T-helper 17 cell (primary cell): ENCODE results near the gene GLRA1. TPM values are rescaled to one million over a fixed set of nuclear protein-coding genes. Genes with fewer than 3 reads are reported as not detected.

Experiments
- ATAC-seq: fragments of 150-1000 bp; cut with Tn5 transposase; 2 replicates; pipeline ENCODE4 v1.10.0; 2021; ENCODE audit warnings: mild to moderate bottlenecking, moderate library complexity
- DNase-seq, 3 donors: peaks; one replicate each; pipeline versions ENCODE4 v3.0.0 to v3.0.0-alpha.2; 2020 to 2021
- H3K9me3 ChIP-seq: one replicate; pipeline ENCODE4 v1.7.0; 2013; ENCODE audit warnings: low read length, mild to moderate bottlenecking; ENCODE audit not compliant: control insufficient read depth, poor library complexity, severe bottlenecking
- H3K27ac Mint-ChIP-seq: one replicate; pipeline ENCODE4 v1.8.0; 2022; ENCODE audit warnings: mild to moderate bottlenecking, moderate library complexity, mixed read lengths
- H3K27me3 Mint-ChIP-seq: one replicate; pipeline ENCODE4 v1.8.0; 2022; ENCODE audit warnings: mixed read lengths
- H3K36me3 Mint-ChIP-seq: one replicate; pipeline ENCODE4 v1.8.0; 2022; ENCODE audit warnings: low read depth, mixed read lengths
- H3K4me1 Mint-ChIP-seq: one replicate; pipeline ENCODE4 v1.8.0; 2022; ENCODE audit warnings: mild to moderate bottlenecking, mixed read lengths
- H3K4me3 Mint-ChIP-seq: one replicate; pipeline ENCODE4 v1.8.0; 2022; ENCODE audit warnings: mild to moderate bottlenecking, moderate library complexity, mixed read lengths
- total RNA-seq, 4 donors: library from RNA in 2 of 4; stranded (reverse) in 2 of 4; gene quantifications; one replicate each; pipeline ENCODE4 v1.2.3 and lab custom pipeline; 2022 to 2026

The GLRA1 gene
- total RNA-seq, 2 donors from 2014 or later = not detected

GRCh38 chr5:151815051-151815450, 109.6 kb downstream of the GLRA1 start:
- H3K36me3 Mint-ChIP-seq = peaks cover 5% of the 10 kb centered on the region
- no peaks in the 10 kb centered on the region for H3K9me3 ChIP-seq
- no peak overlapping the region for H3K27ac Mint-ChIP-seq
- no peaks in the 10 kb centered on the region for H3K27me3 Mint-ChIP-seq
- no peak overlapping the region for H3K4me3 Mint-ChIP-seq
- ATAC-seq = no peak
- peaks cover 7% of the 10 kb centered on the region for H3K4me1 Mint-ChIP-seq
- no peak for DNase-seq

- no peak for ATAC-seq
- no peaks in the 10 kb centered on the region for H3K9me3 ChIP-seq
- no peak for DNase-seq
- H3K27me3 Mint-ChIP-seq = no peaks in the 10 kb centered on the region
- H3K27ac Mint-ChIP-seq = no peak overlapping the region
- no peak overlapping the region for H3K4me3 Mint-ChIP-seq
- H3K36me3 Mint-ChIP-seq = peaks cover 5% of the 10 kb centered on the region
- H3K4me1 Mint-ChIP-seq = peaks cover 9% of the 10 kb centered on the region
Observed at GRCh38 chr5:151812757-151813309, 111.8 kb downstream of the GLRA1 start.

- ATAC-seq (no peak), DNase-seq (no peak)
- Mint-ChIP-seq H3K27me3 (no peaks in the 10 kb centered on the region), H3K36me3 (peaks cover 5% of the 10 kb centered on the region), H3K4me1 (peaks cover 9% of the 10 kb centered on the region), H3K27ac (peak overlapping the region; percentile 14), H3K4me3 (no peak overlapping the region)
- H3K9me3 ChIP-seq = no peaks in the 10 kb centered on the region
Observed at GRCh38 chr5:151811593-151812321, 112.9 kb downstream of the GLRA1 start.

GRCh38 chr5:151810897-151811296, 113.8 kb downstream of the GLRA1 start:
- no peaks in the 10 kb centered on the region for H3K9me3 ChIP-seq
- Mint-ChIP-seq H3K4me3 (no peak overlapping the region), H3K36me3 (peaks cover 5% of the 10 kb centered on the region), H3K4me1 (peaks cover 11% of the 10 kb centered on the region), H3K27ac (peak overlapping the region; percentile 14), H3K27me3 (no peaks in the 10 kb centered on the region)
- DNase-seq (no peak), ATAC-seq (no peak)

GRCh38 chr5:151810449-151810848, 114.2 kb downstream of the GLRA1 start:
- H3K27ac Mint-ChIP-seq = no peak overlapping the region

GRCh38 chr5:151808451-151809169, 116.0 kb downstream of the GLRA1 start:
- Mint-ChIP-seq H3K4me3 (no peak overlapping the region), H3K36me3 (peaks cover 5% of the 10 kb centered on the region), H3K27ac (peak overlapping the region; percentile 49), H3K4me1 (peaks cover 11% of the 10 kb centered on the region), H3K27me3 (no peaks in the 10 kb centered on the region)
- DNase-seq (no peak), ATAC-seq (no peak)
- no peaks in the 10 kb centered on the region for H3K9me3 ChIP-seq

More at GRCh38 chr5:151810449-151810848, 114.2 kb downstream of the GLRA1 start:
- Mint-ChIP-seq H3K4me1 (peaks cover 11% of the 10 kb centered on the region), H3K4me3 (no peak overlapping the region), H3K27me3 (no peaks in the 10 kb centered on the region), H3K36me3 (peaks cover 5% of the 10 kb centered on the region)
- no peaks in the 10 kb centered on the region for H3K9me3 ChIP-seq
- ATAC-seq (no peak), DNase-seq (no peak)

- ATAC-seq = no peak
- Mint-ChIP-seq H3K27me3 (no peaks in the 10 kb centered on the region), H3K27ac (peak overlapping the region; percentile 34)
Observed at GRCh38 chr5:151805414-151806223, 119.0 kb downstream of the GLRA1 start.

GRCh38 chr5:151800532-151800931, 124.1 kb downstream of the GLRA1 start:
- no peaks in the 10 kb centered on the region for H3K9me3 ChIP-seq
- Mint-ChIP-seq H3K27me3 (no peaks in the 10 kb centered on the region), H3K27ac (peak overlapping the region; percentile 16), H3K4me3 (no peak overlapping the region), H3K36me3 (peaks cover 11% of the 10 kb centered on the region), H3K4me1 (peaks cover 16% of the 10 kb centered on the region)
- DNase-seq (no peak), ATAC-seq (peak; percentile 30)

More at GRCh38 chr5:151805414-151806223, 119.0 kb downstream of the GLRA1 start:
- Mint-ChIP-seq H3K36me3 (no peaks in the 10 kb centered on the region), H3K4me3 (no peak overlapping the region), H3K4me1 (peaks cover 5% of the 10 kb centered on the region)
- DNase-seq = no peak
- H3K9me3 ChIP-seq = no peaks in the 10 kb centered on the region

- Mint-ChIP-seq H3K4me1 (peaks cover 16% of the 10 kb centered on the region), H3K27me3 (no peaks in the 10 kb centered on the region), H3K27ac (peak overlapping the region; percentile 16), H3K36me3 (peaks cover 11% of the 10 kb centered on the region), H3K4me3 (no peak overlapping the region)
- no peaks in the 10 kb centered on the region for H3K9me3 ChIP-seq
- ATAC-seq (no peak), DNase-seq (no peak)
Observed at GRCh38 chr5:151799407-151799806, 125.2 kb downstream of the GLRA1 start.

GRCh38 chr5:151798674-151799073, 126.0 kb downstream of the GLRA1 start:
- peaks cover 13% of the 10 kb centered on the region for H3K36me3 Mint-ChIP-seq
- peaks cover 16% of the 10 kb centered on the region for H3K4me1 Mint-ChIP-seq
- H3K4me3 Mint-ChIP-seq = no peak overlapping the region
- no peaks in the 10 kb centered on the region for H3K9me3 ChIP-seq
- H3K27ac Mint-ChIP-seq = no peak overlapping the region
- ATAC-seq = no peak
- H3K27me3 Mint-ChIP-seq = no peaks in the 10 kb centered on the region
- DNase-seq = no peak

- H3K36me3 Mint-ChIP-seq = peaks cover 17% of the 10 kb centered on the region
- H3K9me3 ChIP-seq = no peaks in the 10 kb centered on the region
- no peaks in the 10 kb centered on the region for H3K27me3 Mint-ChIP-seq
- DNase-seq = no peak
- peak overlapping the region; percentile 29 for H3K27ac Mint-ChIP-seq
- H3K4me1 Mint-ChIP-seq = peaks cover 21% of the 10 kb centered on the region
- H3K4me3 Mint-ChIP-seq = no peak overlapping the region
- ATAC-seq = no peak
Observed at GRCh38 chr5:151795426-151795825, 129.2 kb downstream of the GLRA1 start.

- DNase-seq = no peak
- no peak for ATAC-seq
- Mint-ChIP-seq H3K36me3 (peaks cover 11% of the 10 kb centered on the region), H3K4me3 (no peak overlapping the region), H3K27ac (peak overlapping the region; percentile 84), H3K4me1 (peaks cover 17% of the 10 kb centered on the region), H3K27me3 (no peaks in the 10 kb centered on the region)
- no peaks in the 10 kb centered on the region for H3K9me3 ChIP-seq
Observed at GRCh38 chr5:151793358-151793757, 131.3 kb downstream of the GLRA1 start.

- DNase-seq = no peak
- H3K4me1 Mint-ChIP-seq = peaks cover 24% of the 10 kb centered on the region
- H3K36me3 Mint-ChIP-seq = peaks cover 4% of the 10 kb centered on the region
- no peaks in the 10 kb centered on the region for H3K9me3 ChIP-seq
- no peak overlapping the region for H3K4me3 Mint-ChIP-seq
- H3K27ac Mint-ChIP-seq = no peak overlapping the region
- no peak for ATAC-seq
- no peaks in the 10 kb centered on the region for H3K27me3 Mint-ChIP-seq
Observed at GRCh38 chr5:151787817-151788216, 136.8 kb downstream of the GLRA1 start.
